Smooth muscle cell (in vitro differentiated cells): ENCODE results near the gene FBXO31. TPM values are rescaled to one million over a fixed set of nuclear protein-coding genes. Genes with fewer than 3 reads are reported as not detected.

Source experiments
- DNase-seq: peaks from one replicate; lab custom pipeline; 2025; ENCODE audit not compliant: unreplicated experiment; lab: John Stamatoyannopoulos, UW
- H2AFZ ChIP-seq: fragments of 200-600 bp; sonication (generic); 2 replicates; pipeline ENCODE4 v1.6.0; 2016; ENCODE audit warnings: antibody characterized with exemption, low read depth, mild to moderate bottlenecking
- H3F3A ChIP-seq: fragments of 200-600 bp; sonication (generic); 2 replicates; pipeline ENCODE4 v1.6.0; 2017; ENCODE audit warnings: antibody characterized with exemption, low read depth
- H3K27ac ChIP-seq: fragments of 200-600 bp; sonication (generic); 2 replicates; pipeline ENCODE4 v1.5.1; 2016; ENCODE audit warnings: low read depth, mild to moderate bottlenecking
- H3K27me3 ChIP-seq: fragments of 200-600 bp; sonication (generic); 2 replicates; pipeline ENCODE4 v1.6.1; 2016; ENCODE audit warnings: low read depth, mild to moderate bottlenecking
- H3K36me3 ChIP-seq: fragments of 200-600 bp; sonication (generic); 2 replicates; pipeline ENCODE4 v1.5.1; 2016; ENCODE audit warnings: low read depth
- H3K4me1 ChIP-seq: fragments of 200-600 bp; sonication (generic); 2 replicates; pipeline ENCODE4 v1.5.1; 2016; ENCODE audit warnings: low read depth
- H3K4me2 ChIP-seq: fragments of 200-600 bp; sonication (generic); 2 replicates; pipeline ENCODE4 v1.6.0; 2016; ENCODE audit warnings: mild to moderate bottlenecking
- H3K4me3 ChIP-seq: fragments of 200-600 bp; sonication (generic); 2 replicates; pipeline ENCODE4 v1.5.1; 2016; ENCODE audit warnings: mild to moderate bottlenecking
- H3K79me2 ChIP-seq: fragments of 200-600 bp; sonication (generic); 2 replicates; pipeline ENCODE4 v1.6.0; 2016; ENCODE audit warnings: low read depth, mild to moderate bottlenecking
- H3K9ac ChIP-seq: fragments of 200-600 bp; sonication (generic); 2 replicates; pipeline ENCODE4 v1.6.0; 2016; ENCODE audit warnings: low read depth
- H3K9me3 ChIP-seq: fragments of 200-600 bp; sonication (generic); replicated peaks from 2 replicates; pipeline ENCODE4 v1.5.1; 2016; ENCODE audit warnings: low read depth
- H4K20me1 ChIP-seq: fragments of 200-600 bp; sonication (generic); 2 replicates; pipeline ENCODE4 v1.6.0; 2016; ENCODE audit warnings: low read depth
- CTCF ChIP-seq: fragments of 200-600 bp; sonication (generic); IDR thresholded peaks from 2 replicates; pipeline ENCODE4 v1.5.1; 2017; ENCODE audit warnings: borderline replicate concordance, mild to moderate bottlenecking, antibody characterized with exemption; ENCODE audit not compliant: insufficient read depth, poor library complexity, severe bottlenecking
- WGBS: methylation state at CpG from one replicate; pipeline ENCODE4 v1.1.7; 2016; ENCODE audit warnings: low lambda C conversion rate; 5-methylcytosine and 5-hydroxymethylcytosine counted together
- polyA plus RNA-seq: library from polyadenylated mRNA; unstranded; fragments of >200 nt; fragmentation: Nextera tagmentation; extraction: Ambion mirVana; gene quantifications from 2 replicates; pipeline ENCODE4 v1.2.1, GENCODE V29; 2016
- total RNA-seq: library from RNA; depleted of rRNA; stranded (reverse); fragments of >200 nt; gene quantifications from 2 replicates; pipeline ENCODE4 v1.2.3, GENCODE V29; 2014

FBXO31 gene
- total and polyA plus RNA-seq, 2 experiments from 2014 or later: 13.9 to 25.6 TPM

- H3K79me2 ChIP-seq: peaks cover 2% of the 10 kb centered on the region
- 96% methylated on average over 16 of the region's 16 CpGs for WGBS
- no peak overlapping the region for H3K4me3 ChIP-seq
Measured at GRCh38 chr16:87360862-87361610, 22.5 kb downstream of the FBXO31 start.

GRCh38 chr16:87359121-87359520, 24.5 kb downstream of the FBXO31 start:
- H3K4me1 ChIP-seq: no peaks in the 10 kb centered on the region
- WGBS: 96% methylated on average over 7 of the region's 7 CpGs
- H4K20me1 ChIP-seq: peaks cover 60% of the 10 kb centered on the region
- H3K9me3 ChIP-seq: no peaks in the 10 kb centered on the region
- TF ChIP-seq CTCF: no peak
- H3K27me3 ChIP-seq: no peaks in the 10 kb centered on the region
- no peak overlapping the region for H3K27ac ChIP-seq
- no peak overlapping the region for H3K4me3 ChIP-seq
- peaks cover 2% of the 10 kb centered on the region for H3K79me2 ChIP-seq
- DNase-seq: no peak
- H3F3A ChIP-seq: no peaks in the 10 kb centered on the region
- no peak overlapping the region for H3K9ac ChIP-seq
- no peaks in the 10 kb centered on the region for H3K36me3 ChIP-seq
- no peak overlapping the region for H2AFZ ChIP-seq
- H3K4me2 ChIP-seq: no peak overlapping the region

More at GRCh38 chr16:87360862-87361610, 22.5 kb downstream of the FBXO31 start:
- no peaks in the 10 kb centered on the region for H3K9me3 ChIP-seq
- DNase-seq: no peak
- peaks cover 64% of the 10 kb centered on the region for H4K20me1 ChIP-seq
- no peak overlapping the region for H3K27ac ChIP-seq
- no peaks in the 10 kb centered on the region for H3K27me3 ChIP-seq
- no peak overlapping the region for H2AFZ ChIP-seq
- no peak overlapping the region for H3K9ac ChIP-seq
- no peaks in the 10 kb centered on the region for H3F3A ChIP-seq
- TF ChIP-seq CTCF: no peak
- no peak overlapping the region for H3K4me2 ChIP-seq
- no peaks in the 10 kb centered on the region for H3K36me3 ChIP-seq
- no peaks in the 10 kb centered on the region for H3K4me1 ChIP-seq

- H3K27me3 ChIP-seq: no peaks in the 10 kb centered on the region
- no peak overlapping the region for H2AFZ ChIP-seq
- no peaks in the 10 kb centered on the region for H3F3A ChIP-seq
- no peak for DNase-seq
- peaks cover 60% of the 10 kb centered on the region for H4K20me1 ChIP-seq
- no peaks in the 10 kb centered on the region for H3K79me2 ChIP-seq
- no peaks in the 10 kb centered on the region for H3K9me3 ChIP-seq
- no peak overlapping the region for H3K9ac ChIP-seq
- no peak overlapping the region for H3K27ac ChIP-seq
- TF ChIP-seq CTCF: no peak
- H3K4me2 ChIP-seq: no peak overlapping the region
- H3K36me3 ChIP-seq: no peaks in the 10 kb centered on the region
- WGBS: 99% methylated on average over 9 of the region's 9 CpGs
- no peaks in the 10 kb centered on the region for H3K4me1 ChIP-seq
- no peak overlapping the region for H3K4me3 ChIP-seq
Measured at GRCh38 chr16:87358696-87359095, 24.9 kb downstream of the FBXO31 start.

- WGBS: 95% methylated on average over 17 of the region's 17 CpGs
- no peaks in the 10 kb centered on the region for H3F3A ChIP-seq
- no peak for DNase-seq
- H2AFZ ChIP-seq: no peak overlapping the region
- no peaks in the 10 kb centered on the region for H3K36me3 ChIP-seq
- no peaks in the 10 kb centered on the region for H3K4me1 ChIP-seq
- no peak for TF ChIP-seq CTCF
- H3K27me3 ChIP-seq: no peaks in the 10 kb centered on the region
- H3K27ac ChIP-seq: no peak overlapping the region
- no peak overlapping the region for H3K4me3 ChIP-seq
- no peaks in the 10 kb centered on the region for H3K79me2 ChIP-seq
- no peak overlapping the region for H3K9ac ChIP-seq
- H3K9me3 ChIP-seq: no peaks in the 10 kb centered on the region
- H4K20me1 ChIP-seq: peaks cover 60% of the 10 kb centered on the region
- no peak overlapping the region for H3K4me2 ChIP-seq
Measured at GRCh38 chr16:87358250-87358649, 25.3 kb downstream of the FBXO31 start.
